ENCODE measurements around the gene SCN1A. TPM values are rescaled to one million over a fixed set of nuclear protein-coding genes. Genes with fewer than 3 reads are reported as not detected.
"Not testable (repeated sequence)": the region's sequence is repeated elsewhere in the genome, so short reads cannot be mapped to it uniquely, and the experiment has no call there.

SCN1A gene
- total and polyA plus RNA-seq, 2 of the 13 experiments (the other 11 are each of a cell fraction or from before 2014, with no cell fraction given): 19.9 to 39.4 TPM

DNA sequence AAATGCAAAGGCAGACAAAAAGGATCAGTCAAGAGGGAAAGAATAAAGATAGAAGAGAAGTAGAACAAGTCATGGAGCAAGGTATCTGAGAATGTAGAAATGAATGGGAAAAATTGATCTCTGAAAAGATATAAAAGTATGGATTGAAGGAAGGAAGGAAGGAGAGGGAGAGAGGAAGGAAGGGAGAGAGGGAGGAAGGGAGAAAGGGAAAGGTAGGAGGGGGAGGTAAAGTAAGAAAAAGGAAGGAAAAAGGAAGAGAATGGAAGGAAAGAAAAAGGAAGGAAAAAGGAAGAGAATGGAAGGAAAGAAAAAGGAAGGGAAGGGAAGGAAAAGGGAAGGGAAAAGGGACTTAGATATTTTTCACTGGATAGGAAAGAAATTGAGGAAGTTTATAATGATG is 142.7 kb downstream of the SCN1A start:
- no peaks in the 10 kb centered on the region for H3K79me2 ChIP-seq (ENCODE audit: insufficient read depth, low read length)
- intact Hi-C loops (cut with micrococcal nuclease; ENCODE audit: unreplicated experiment): no loop called here
- no peaks in the 10 kb centered on the region for H3K36me3 ChIP-seq (replicated peaks in 1 of 2; ENCODE audit: control insufficient read depth in 1 of 2, insufficient read depth in 2 of 2, low read length in 2 of 2)
- ChIA-PET POLR2A (no interaction called here), CTCF (ENCODE audit: low intra/inter-chr PET ratio, low total read pairs) (no interaction called here)
- ATAC-seq: no peak
- no peak for FAIRE-seq
- H2AFZ ChIP-seq (ENCODE audit: low read length): no peak overlapping the region
- 0 out of 2 replicates have a peak, but pooled peaks cover 8% of the 10 kb centered on the region for H3K9me3 ChIP-seq (ENCODE audit: low read length)
- no peak overlapping the region for H3K4me3 ChIP-seq (replicated peaks in 1 of 3; ENCODE audit: insufficient read depth in 1 of 3, low read depth in 2 of 3, low read length in 3 of 3)
- no peak for DNase-seq (ENCODE audit: low spot score)
- H3K27ac ChIP-seq (ENCODE audit: extremely low read length, insufficient read depth, low read length): no peak overlapping the region
- H3K9ac ChIP-seq (ENCODE audit: insufficient read depth, low read depth, low read length): no peak overlapping the region
- H3K27me3 ChIP-seq (ENCODE audit: control insufficient read depth in 1 of 2, insufficient read depth in 2 of 2, low read length in 2 of 2): peaks cover 0 to 5% of the 10 kb centered on the region in 2 experiments; a peak in 2 of 5 replicates
- in situ Hi-C loops (cut with HindIII; ENCODE audit: extremely low pct_ligation_motif_present, low pct_unique_long_range_greater_than_20kb): no loop called here
- no peaks in the 10 kb centered on the region; the same call in 1 of the 2 replicates for H3K4me1 ChIP-seq (ENCODE audit: insufficient read depth, low read length)
- no peaks in the 10 kb centered on the region for H4K20me1 ChIP-seq (ENCODE audit: insufficient read depth, low read length)
- TF ChIP-seq HNRNPK (IDR thresholded peaks at IDR 0.05; ENCODE audit: low read depth, low read length, poor library complexity, severe bottlenecking) (peak; percentile 55), SNAI1 (CRISPR knock-in tag; IDR thresholded peaks at IDR 0.05; ENCODE audit: borderline replicate concordance) (no peak)
- no peak overlapping the region for H3K4me2 ChIP-seq (ENCODE audit: low read depth, low read length)
- BruUV-seq (replicated peaks): no TSS peak

DNA sequence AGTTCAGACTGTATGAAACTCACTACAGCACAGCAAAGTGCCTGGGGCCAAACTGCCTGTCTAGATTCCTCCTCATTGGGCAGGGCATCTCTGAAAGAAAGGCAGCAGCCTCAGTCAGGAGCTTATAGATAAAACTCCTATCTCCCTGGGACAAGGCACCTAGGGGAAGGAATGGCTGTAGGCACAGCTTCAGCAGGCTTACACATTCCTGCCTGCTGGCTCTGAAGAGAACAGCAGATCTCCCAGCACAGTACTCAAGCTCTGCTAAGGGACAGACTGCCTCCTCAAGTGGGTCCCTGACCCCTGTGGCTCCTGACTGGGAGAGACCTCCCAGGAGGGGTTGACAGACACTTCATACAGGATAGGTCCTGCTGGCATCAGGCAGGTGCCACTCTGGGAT is 155.7 kb downstream of the SCN1A start:
- H3K9ac ChIP-seq (ENCODE audit: insufficient read depth, low read depth, low read length); intact Hi-C loops (cut with micrococcal nuclease; ENCODE audit: unreplicated experiment); FAIRE-seq; DNase-seq (ENCODE audit: low spot score); H3K79me2 ChIP-seq (ENCODE audit: insufficient read depth, low read length); H3K36me3 ChIP-seq (replicated peaks in 1 of 2; ENCODE audit: control insufficient read depth in 1 of 2, insufficient read depth in 2 of 2, low read length in 2 of 2); H2AFZ ChIP-seq (ENCODE audit: low read length); in situ Hi-C loops (cut with HindIII; ENCODE audit: extremely low pct_ligation_motif_present, low pct_unique_long_range_greater_than_20kb); H3K9me3 ChIP-seq (ENCODE audit: low read length); CTCF ChIA-PET (ENCODE audit: low intra/inter-chr PET ratio, low total read pairs); H4K20me1 ChIP-seq (ENCODE audit: insufficient read depth, low read length); BruUV-seq (replicated peaks); H3K4me2 ChIP-seq (ENCODE audit: low read depth, low read length); H3K27ac ChIP-seq (ENCODE audit: extremely low read length, insufficient read depth, low read length); H3K4me3 ChIP-seq (replicated peaks in 1 of 3; ENCODE audit: insufficient read depth in 1 of 3, low read depth in 2 of 3, low read length in 3 of 3): not testable (repeated sequence)
- peaks cover 18% of the 10 kb centered on the region; the same call in 1 of the 2 replicates for H3K4me1 ChIP-seq (ENCODE audit: insufficient read depth, low read length)
- H3K27me3 ChIP-seq (ENCODE audit: control insufficient read depth in 1 of 2, insufficient read depth in 2 of 2, low read length in 2 of 2): peaks cover 1 to 11% of the 10 kb centered on the region in 2 experiments; a peak in 2 of 5 replicates
- TF ChIP-seq ZNF17 (CRISPR knock-in tag; IDR thresholded peaks at IDR 0.05): peak; percentile 92; the same call in 1 of the 2 replicates
- POLR2A ChIA-PET: interaction anchor here (1.3 kb wide), 1 partner anchor 19 kb away, joined by 3 read pairs; the partner anchor contains the start of gene TTC21B
- ATAC-seq: peak; percentile 54
